HEK293 (cell line): ENCODE results near the gene CPNE5.

Experiments used
- CTCF ChIA-PET: fragments of 350-600 bp; formaldehyde crosslinking; extraction: SDS; loops from one replicate; lab custom pipeline; 2021; ENCODE audit warnings: antibody characterized with exemption; lab: Yijun Ruan, JAX
- POLR2A ChIA-PET: fragments of 300-600 bp; formaldehyde crosslinking; extraction: SDS; loops from one replicate; lab custom pipeline; 2020; ENCODE audit warnings: antibody characterized with exemption, inconsistent platforms; lab: Yijun Ruan, JAX
- H3K27ac ChIP-seq: fragments of 200-500 bp; sonication (Bioruptor generic); 2 replicates; pipeline ENCODE4 v1.5.1; 2014; ENCODE audit warnings: low read depth, low read length, control low read depth, inconsistent platforms; ENCODE audit errors: extremely low read depth
- H3K36me3 ChIP-seq, 2 experiments: fragments of 200-500 bp in 1 of 2; sonication (Bioruptor generic) in 1 of 2; 1 replicate in 1 of 2; 2 replicates in 1 of 2; pipeline ENCODE4 v1.5.1; 2014 to 2017; ENCODE audit warnings: inconsistent platforms in 2 of 2, low read length in 2 of 2; ENCODE audit not compliant: control insufficient read depth in 2 of 2, insufficient read depth in 1 of 2
- H3K4me1 ChIP-seq: fragments of 200-500 bp; sonication (Bioruptor generic); 2 replicates; pipeline ENCODE4 v1.5.1; 2014; ENCODE audit warnings: mild to moderate bottlenecking, low read length, inconsistent platforms; ENCODE audit not compliant: control insufficient read depth, insufficient read depth
- H3K4me3 ChIP-seq: 2 replicates; pipeline ENCODE4 v1.5.1; 2011; ENCODE audit warnings: low read depth, mild to moderate bottlenecking, control low read depth, low read length, moderate library complexity
- H3K9me3 ChIP-seq: fragments of 200-500 bp; sonication (Bioruptor generic); 2 replicates; pipeline ENCODE4 v1.5.1; 2014; ENCODE audit warnings: low read depth, low read length, inconsistent platforms; ENCODE audit not compliant: control insufficient read depth, insufficient read depth
- ATF2 ChIP-seq: fragments of 450-650 bp; formaldehyde crosslinking; IDR thresholded peaks from 2 replicates; pipeline ENCODE4 v1.5.1; 2016; ENCODE audit warnings: missing biosample characterization, missing genetic modification characterization, low read depth
- EGR2 ChIP-seq: fragments of 450-650 bp; formaldehyde crosslinking; IDR thresholded peaks from 2 replicates; pipeline ENCODE4 v1.5.1; 2016; ENCODE audit warnings: low read depth, missing biosample characterization, missing genetic modification characterization
- GLI2 ChIP-seq: fragments of 450-650 bp; formaldehyde crosslinking; IDR thresholded peaks from 2 replicates; pipeline ENCODE4; 2017; ENCODE audit warnings: missing biosample characterization, missing genetic modification characterization, low read depth, borderline replicate concordance
- PRDM10 ChIP-seq: fragments of 450-650 bp; formaldehyde crosslinking; IDR thresholded peaks from 2 replicates; pipeline ENCODE4 v1.5.1; 2016; ENCODE audit warnings: missing biosample characterization, missing genetic modification characterization
- SP2 ChIP-seq: fragments of 450-650 bp; formaldehyde crosslinking; IDR thresholded peaks from 2 replicates; pipeline ENCODE4 v1.5.1; 2016; ENCODE audit warnings: missing biosample characterization, missing genetic modification characterization
- SP7 ChIP-seq: fragments of 450-650 bp; formaldehyde crosslinking; IDR thresholded peaks from 2 replicates; pipeline ENCODE4 v1.5.1; 2016; ENCODE audit warnings: missing biosample characterization, missing genetic modification characterization
- TRIM28 ChIP-seq: IDR thresholded peaks from 2 replicates; pipeline ENCODE4 v1.6.1; 2011; ENCODE audit warnings: low read length, control low read depth, borderline replicate concordance
- ZBTB21 ChIP-seq: fragments of 450-650 bp; formaldehyde crosslinking; IDR thresholded peaks from 2 replicates; pipeline ENCODE4 v1.5.1; 2017; ENCODE audit warnings: missing biosample characterization, missing genetic modification characterization
- ZFHX2 ChIP-seq: fragments of 450-650 bp; formaldehyde crosslinking; conservative IDR thresholded peaks from 2 replicates; pipeline ENCODE4 v1.5.1; 2016; ENCODE audit warnings: missing biosample characterization, missing genetic modification characterization
- ZNF138 ChIP-seq: fragments of 450-650 bp; formaldehyde crosslinking; IDR thresholded peaks from 2 replicates; pipeline ENCODE4 v1.5.1; 2016; ENCODE audit warnings: missing biosample characterization, missing genetic modification characterization, borderline replicate concordance
- ZNF169 ChIP-seq: fragments of 450-650 bp; formaldehyde crosslinking; IDR thresholded peaks from 2 replicates; pipeline ENCODE4 v1.5.1; 2016; ENCODE audit warnings: missing biosample characterization, missing genetic modification characterization
- ZNF24 ChIP-seq: fragments of 450-650 bp; formaldehyde crosslinking; IDR thresholded peaks from 2 replicates; pipeline ENCODE4 v1.5.1; 2016; ENCODE audit warnings: missing biosample characterization, missing genetic modification characterization
- ZNF449 ChIP-seq: fragments of 450-650 bp; formaldehyde crosslinking; IDR thresholded peaks from 2 replicates; pipeline ENCODE4 v1.5.1; 2017; ENCODE audit warnings: missing biosample characterization, mild to moderate bottlenecking, missing genetic modification characterization, moderate library complexity
- ZNF488 ChIP-seq: fragments of 450-650 bp; formaldehyde crosslinking; IDR thresholded peaks from 2 replicates; pipeline ENCODE4 v1.5.1; 2016; ENCODE audit warnings: missing biosample characterization, missing genetic modification characterization
- ZNF514 ChIP-seq: fragments of 450-650 bp; formaldehyde crosslinking; IDR thresholded peaks from 2 replicates; pipeline ENCODE4 v1.5.1; 2016; ENCODE audit warnings: missing biosample characterization, missing genetic modification characterization
- ZNF548 ChIP-seq: fragments of 450-650 bp; formaldehyde crosslinking; IDR thresholded peaks from 2 replicates; pipeline ENCODE4 v1.5.1; 2016; ENCODE audit warnings: missing biosample characterization, missing genetic modification characterization
- ZNF580 ChIP-seq: fragments of 450-650 bp; formaldehyde crosslinking; IDR thresholded peaks from 2 replicates; pipeline ENCODE4 v1.5.1; 2016; ENCODE audit warnings: missing biosample characterization, missing genetic modification characterization
- TF ChIP-seq, protein P1 (sequence below): fragments of 450-650 bp; formaldehyde crosslinking; IDR thresholded peaks from 2 replicates; pipeline ENCODE4 v1.5.1; 2017; ENCODE audit warnings: missing biosample characterization, missing genetic modification characterization

CPNE5 gene

DNA sequence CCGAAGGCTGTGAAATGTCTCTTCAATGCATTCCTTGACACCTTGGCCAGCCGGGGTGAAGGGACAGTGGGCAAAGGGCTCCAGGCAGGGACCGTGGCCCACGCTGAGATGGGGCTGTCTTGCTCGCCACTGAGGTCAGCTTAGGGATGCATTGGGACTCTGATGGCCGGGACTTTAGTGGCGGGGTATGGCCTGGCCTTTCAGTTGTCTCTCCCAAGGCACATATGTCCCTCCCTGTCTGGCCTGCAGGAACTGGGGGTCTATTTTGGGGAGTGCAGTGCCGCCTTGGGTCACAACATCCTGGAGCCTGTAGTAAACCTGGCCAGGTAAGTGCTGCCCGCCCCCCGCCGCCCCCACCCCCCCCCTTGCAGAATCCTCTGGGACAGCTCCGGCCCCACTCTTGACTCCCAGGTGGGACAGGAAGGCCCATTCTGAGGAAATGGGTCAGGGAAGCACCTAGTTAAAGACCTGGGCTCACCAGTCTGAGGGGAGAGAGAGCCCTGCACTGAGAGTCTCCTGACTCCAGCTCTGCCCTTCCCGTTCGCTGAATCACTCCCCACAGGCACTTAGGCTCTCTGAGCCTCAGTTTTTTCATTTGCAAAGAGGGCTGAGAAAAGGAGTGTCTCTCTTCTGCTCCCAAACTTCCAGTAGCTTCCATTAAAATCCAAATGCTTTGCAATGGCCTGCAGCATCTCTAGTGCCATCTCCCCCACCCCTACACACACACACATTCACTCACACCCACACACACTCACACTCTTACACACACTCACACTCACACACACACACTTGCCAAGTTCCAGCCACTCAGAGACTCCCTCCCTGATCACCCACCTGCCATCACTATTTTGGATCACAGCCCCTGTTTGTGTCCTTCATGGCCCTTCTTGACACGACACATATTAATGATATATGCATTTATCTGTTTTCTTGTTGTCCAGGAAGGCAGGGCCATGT lies 108.5 kb downstream of the CPNE5 start:
- H3K9me3 ChIP-seq: no peaks in the 10 kb centered on the region
- H3K27ac ChIP-seq: no peak overlapping the region
- CTCF ChIA-PET: interaction anchor here (0.5 to 4.5 kb wide), 9 partner anchors 28 to 634 kb away, joined by 3 to 25 read pairs (median 3); no protein-coding TSS in a partner anchor
- TF ChIP-seq ZFHX2 (peak; percentile 81), EGR2 (tag by site-specific recombination) (peak; percentile 60; the same call in 1 of the 2 replicates), ZNF24 (no peak), ZNF138 (tag by site-specific recombination) (no peak)
- TF ChIP-seq, protein P1, sequence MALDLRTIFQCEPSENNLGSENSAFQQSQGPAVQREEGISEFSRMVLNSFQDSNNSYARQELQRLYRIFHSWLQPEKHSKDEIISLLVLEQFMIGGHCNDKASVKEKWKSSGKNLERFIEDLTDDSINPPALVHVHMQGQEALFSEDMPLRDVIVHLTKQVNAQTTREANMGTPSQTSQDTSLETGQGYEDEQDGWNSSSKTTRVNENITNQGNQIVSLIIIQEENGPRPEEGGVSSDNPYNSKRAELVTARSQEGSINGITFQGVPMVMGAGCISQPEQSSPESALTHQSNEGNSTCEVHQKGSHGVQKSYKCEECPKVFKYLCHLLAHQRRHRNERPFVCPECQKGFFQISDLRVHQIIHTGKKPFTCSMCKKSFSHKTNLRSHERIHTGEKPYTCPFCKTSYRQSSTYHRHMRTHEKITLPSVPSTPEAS: peak; percentile 86
- H3K4me1 ChIP-seq: no peaks in the 10 kb centered on the region
- POLR2A ChIA-PET: no interaction called here
- no peaks in the 10 kb centered on the region for H3K36me3 ChIP-seq
- no peak overlapping the region for H3K4me3 ChIP-seq

DNA sequence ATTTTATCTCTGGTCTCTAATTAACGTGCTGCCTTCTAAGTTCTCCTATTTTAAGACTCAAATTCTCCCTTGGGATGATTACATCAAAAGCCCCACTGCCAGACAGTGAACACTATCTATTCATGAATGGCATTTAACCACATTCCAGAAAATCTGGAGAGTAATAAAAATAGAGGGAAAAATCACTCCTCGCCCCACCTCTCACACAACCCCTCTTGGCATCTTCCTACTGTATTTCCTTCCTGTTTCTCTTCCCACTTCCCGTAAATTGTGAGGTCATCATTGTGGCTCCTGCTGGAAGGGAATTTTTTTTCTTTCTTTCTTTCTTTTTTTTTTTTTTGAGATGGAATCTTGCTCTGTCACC lies 110.1 kb downstream of the CPNE5 start:
- no peaks in the 10 kb centered on the region for H3K9me3 ChIP-seq
- no peak overlapping the region for H3K4me3 ChIP-seq
- 0 out of 2 replicates have a peak overlapping the region, but pooled peaks have one; percentile 2 for H3K27ac ChIP-seq
- ChIA-PET POLR2A (no interaction called here), CTCF (interaction anchor here (0.6 to 4.5 kb wide), 3 partner anchors 30 to 481 kb away, joined by 3 to 25 read pairs (median 3); no protein-coding TSS in a partner anchor)
- no peak for TF ChIP-seq GLI2 (tag by site-specific recombination)
- peak; percentile 67; the same call in 1 of the 2 replicates for TF ChIP-seq ZBTB21 (tag by site-specific recombination)
- TF ChIP-seq ATF2 (tag by site-specific recombination): peak; percentile 27; the same call in 1 of the 2 replicates
- TF ChIP-seq SP7 (tag by site-specific recombination): 0 out of 2 replicates have a peak, but pooled peaks have one; percentile 14
- peak; percentile 74 for TF ChIP-seq PRDM10
- no peaks in the 10 kb centered on the region for H3K4me1 ChIP-seq
- no peaks in the 10 kb centered on the region for H3K36me3 ChIP-seq

DNA sequence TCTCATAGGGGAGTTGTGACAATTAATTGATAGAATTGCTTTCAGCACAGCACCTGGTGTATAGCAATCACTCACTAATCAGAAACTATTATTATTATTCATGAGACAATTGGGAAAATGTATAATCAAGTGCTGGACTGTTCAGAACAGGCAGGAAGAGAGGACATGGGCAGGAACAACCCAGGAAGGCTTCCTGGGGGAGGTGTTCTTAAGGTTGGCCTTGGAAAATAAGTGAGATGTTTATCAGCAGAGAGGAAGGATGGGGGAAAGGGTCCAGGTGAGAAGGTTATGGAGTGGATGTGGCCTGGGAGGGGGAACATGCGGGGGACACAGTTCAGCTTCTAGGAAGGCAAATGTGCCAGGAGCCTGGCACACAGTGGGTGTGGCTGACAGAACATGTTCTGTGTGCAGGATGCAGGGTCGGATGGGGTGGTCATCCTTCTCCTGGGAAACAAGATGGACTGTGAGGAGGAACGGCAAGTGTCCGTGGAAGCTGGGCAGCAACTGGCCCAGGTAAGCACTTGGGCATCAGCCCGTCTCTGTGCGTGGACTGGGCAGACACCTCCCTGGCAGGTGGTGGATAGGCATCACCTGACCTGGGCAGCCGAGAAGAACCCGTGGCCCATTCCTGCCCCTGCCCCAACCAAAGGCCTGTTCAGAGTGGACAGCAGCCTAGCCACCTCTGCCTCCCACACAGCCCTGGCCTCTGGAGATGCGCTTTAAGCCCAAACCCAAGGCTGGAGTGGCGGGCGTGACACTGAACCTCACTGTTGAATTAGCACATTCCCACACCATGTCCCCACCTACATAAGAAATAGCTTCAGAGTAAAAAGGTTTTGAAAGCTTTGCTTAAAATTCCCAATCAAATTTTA lies 110.7 kb downstream of the CPNE5 start:
- H3K4me1 ChIP-seq: no peaks in the 10 kb centered on the region
- ChIA-PET POLR2A (no interaction called here), CTCF (interaction anchor here (0.6 to 4.5 kb wide), 4 partner anchors 30 to 482 kb away, joined by 3 to 25 read pairs (median 3); no protein-coding TSS in a partner anchor)
- no peaks in the 10 kb centered on the region for H3K9me3 ChIP-seq
- no peaks in the 10 kb centered on the region for H3K36me3 ChIP-seq
- H3K27ac ChIP-seq: no peak overlapping the region
- no peak overlapping the region for H3K4me3 ChIP-seq
- no peak for TF ChIP-seq ZNF488 (tag by site-specific recombination)
- no peak for TF ChIP-seq ZNF449 (tag by site-specific recombination)
- TF ChIP-seq ZNF548 (tag by site-specific recombination): no peak
- no peak for TF ChIP-seq ZNF169 (tag by site-specific recombination)
- peak; percentile 50; the same call in 1 of the 2 replicates for TF ChIP-seq EGR2 (tag by site-specific recombination)
- no peak for TF ChIP-seq SP2 (tag by site-specific recombination)
- TF ChIP-seq ZNF514 (tag by site-specific recombination): no peak
- TF ChIP-seq TRIM28: no peak
- no peak for TF ChIP-seq ZNF580 (tag by site-specific recombination)
